NCI-H2029 treated with DMSO at 0.1 percent for 48 hours (cell line): ENCODE data around the gene XXYLT1.

Experiments used
- DNase-seq: peaks from one replicate; lab custom pipeline; 2025; lab: John Stamatoyannopoulos, UW

The XXYLT1 gene

DNA sequence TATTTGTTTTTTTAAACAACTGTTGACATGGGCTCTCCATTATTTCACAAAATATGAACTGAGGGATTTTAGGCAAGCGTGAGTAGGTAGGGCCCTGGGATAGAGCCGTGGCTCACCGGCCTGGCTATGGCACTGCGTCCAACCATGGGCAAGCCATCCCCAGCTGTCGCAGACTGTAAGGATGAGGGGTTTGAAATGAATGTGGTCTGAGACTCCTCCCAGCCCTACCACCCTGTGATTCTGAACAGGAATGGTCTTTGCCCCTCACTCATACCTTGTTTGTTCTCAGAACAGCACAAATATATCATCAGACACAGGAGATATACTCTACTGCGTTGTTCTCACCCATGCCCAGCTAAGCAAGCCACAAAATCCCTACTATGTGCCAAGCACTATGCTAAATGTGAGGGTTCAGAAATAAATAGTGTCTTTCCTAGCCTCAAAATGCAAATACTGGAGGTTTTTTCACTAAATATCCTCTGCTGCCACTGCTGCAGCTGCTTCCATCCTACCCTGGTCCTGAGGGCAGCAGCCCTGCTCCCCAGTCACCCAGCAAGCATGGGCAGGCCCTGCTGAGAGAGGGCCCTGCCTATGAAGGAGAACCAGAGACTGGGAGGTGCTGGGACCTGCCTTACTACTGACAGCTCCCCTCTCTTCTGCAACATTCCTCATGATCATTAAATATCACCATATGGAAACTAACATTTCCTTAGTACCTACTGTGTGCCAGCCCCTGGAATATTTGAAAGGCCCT, 102.8 kb downstream of the XXYLT1 start:
- no peak for DNase-seq

DNA sequence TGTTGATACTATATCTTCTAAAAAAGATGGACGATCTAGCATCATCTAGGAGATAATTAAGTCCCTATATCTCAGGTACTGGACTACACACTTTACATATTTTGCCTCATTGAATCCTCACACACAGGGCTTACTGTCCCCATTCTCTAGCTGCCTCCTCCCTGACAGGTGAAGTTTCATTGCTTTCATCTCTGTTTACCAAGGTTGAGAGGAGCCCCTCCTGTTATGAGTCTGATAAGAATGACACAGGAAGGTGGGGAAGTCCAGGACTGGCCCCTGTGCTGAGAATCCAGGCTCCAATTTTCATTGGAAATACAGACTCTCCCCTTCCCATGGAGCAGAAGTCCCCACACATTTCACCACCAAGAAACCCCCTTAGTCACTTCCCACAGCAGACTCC, 105.2 kb downstream of the XXYLT1 start:
- no peak for DNase-seq

DNA sequence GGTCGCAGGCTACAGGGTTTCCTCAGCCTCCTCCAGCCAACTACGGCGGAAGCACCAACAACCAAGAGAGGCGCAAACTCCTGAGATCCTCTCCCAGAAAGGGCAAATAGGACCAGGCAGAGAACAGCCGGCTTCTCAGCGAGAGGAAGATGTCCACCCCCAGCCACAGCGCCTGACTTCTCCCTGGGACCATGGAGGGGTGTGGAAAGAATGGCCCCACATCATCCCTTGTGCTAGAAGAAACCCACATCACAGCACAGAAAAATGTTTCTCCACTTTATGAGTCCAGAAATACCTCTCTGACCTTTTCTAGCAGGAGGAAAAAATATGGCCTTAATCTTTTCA, 105.7 kb downstream of the XXYLT1 start:
- no peak for DNase-seq

DNA sequence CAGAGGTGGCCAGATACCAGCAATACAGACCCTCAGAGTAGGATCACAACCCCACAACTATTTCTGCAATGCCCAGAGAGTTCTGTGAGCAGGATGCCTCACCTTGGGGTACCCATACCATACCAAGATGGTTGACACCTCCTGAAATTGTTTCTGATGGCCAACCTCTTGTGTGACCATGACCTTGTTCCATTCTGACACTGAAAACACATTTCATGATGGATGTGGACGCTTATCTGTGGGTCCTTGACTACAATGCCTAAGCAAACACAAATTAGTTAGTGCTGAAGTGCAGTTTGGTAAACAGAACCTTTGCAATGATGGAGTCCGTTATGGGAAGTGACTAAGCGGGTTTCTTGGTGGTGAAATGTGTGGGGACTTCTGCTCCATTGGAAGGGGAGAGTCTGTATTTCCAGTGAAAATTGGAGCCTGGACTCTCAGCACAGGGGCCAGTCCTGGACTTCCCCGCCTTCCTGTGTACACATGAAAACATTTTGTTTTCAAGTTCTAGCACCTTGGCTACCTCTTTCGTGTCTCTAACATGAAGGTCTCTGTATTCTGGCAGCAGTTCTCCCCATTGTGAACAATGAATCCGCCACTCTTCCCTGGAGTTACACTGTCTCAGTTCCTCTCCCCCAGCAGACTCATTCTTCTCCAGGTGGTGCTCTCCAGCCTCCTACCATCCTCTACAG, 106.2 kb downstream of the XXYLT1 start:
- DNase-seq: peak; percentile 42

- DNase-seq: no peak
These were observed 107.0 kb downstream of the XXYLT1 start for GRCh38 chr3:195163719-195164572.

- no peak for DNase-seq
These were observed 108.1 kb downstream of the XXYLT1 start for GRCh38 chr3:195162816-195163215.

- DNase-seq: no peak
These were observed 108.8 kb downstream of the XXYLT1 start for GRCh38 chr3:195162033-195162669.

- no peak for DNase-seq
These were observed 110.0 kb downstream of the XXYLT1 start for GRCh38 chr3:195160908-195161434.

DNA sequence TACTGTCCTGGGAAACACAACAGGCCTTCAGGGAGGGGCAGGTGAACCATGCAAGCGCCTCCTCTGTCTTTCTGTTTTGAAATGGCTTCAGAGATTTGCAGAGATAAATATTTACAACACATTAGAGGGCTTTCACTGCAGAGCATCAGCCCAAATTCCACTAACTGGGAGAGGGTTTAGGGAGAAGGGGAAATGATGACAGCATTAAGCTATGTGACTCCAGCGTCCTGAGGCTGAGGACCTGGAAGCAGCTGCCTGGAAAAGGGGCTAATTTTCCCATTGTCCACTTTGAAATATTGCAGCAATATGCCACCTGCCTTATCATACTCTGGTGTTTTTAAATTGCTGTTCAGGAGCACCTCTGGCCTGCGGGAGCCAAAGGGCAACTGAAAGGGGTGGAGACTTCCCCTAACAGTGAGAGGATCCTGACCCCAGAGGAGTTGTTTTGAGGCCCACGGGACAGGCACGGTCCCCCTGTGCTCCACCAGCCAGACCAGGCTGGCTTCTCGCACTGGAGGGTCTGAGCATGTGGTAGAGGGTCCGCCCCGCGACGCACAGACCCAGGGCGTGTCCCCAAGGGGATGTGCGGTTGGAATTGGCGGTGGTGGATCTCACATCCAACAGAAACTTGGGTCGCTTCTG, 110.6 kb downstream of the XXYLT1 start:
- no peak for DNase-seq

DNA sequence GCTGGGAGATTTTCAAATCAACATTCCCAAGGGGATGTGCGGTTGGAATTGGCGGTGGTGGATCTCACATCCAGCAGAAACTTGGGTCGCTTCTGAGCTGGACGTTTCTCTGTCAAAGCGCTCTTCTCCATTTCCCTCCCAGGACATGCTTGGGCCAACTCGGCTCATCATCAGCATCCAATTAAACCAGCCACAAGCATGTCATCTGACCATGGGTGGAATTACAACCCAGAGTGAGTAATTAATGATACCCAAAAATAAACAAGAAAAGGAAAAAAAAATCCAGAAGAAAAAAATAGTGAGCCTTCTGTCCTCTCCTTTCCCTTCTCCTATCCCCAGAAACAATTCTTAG, 111.2 kb downstream of the XXYLT1 start:
- DNase-seq: no peak

- DNase-seq: no peak
These were observed 111.7 kb downstream of the XXYLT1 start for GRCh38 chr3:195159117-195159813.

DNA sequence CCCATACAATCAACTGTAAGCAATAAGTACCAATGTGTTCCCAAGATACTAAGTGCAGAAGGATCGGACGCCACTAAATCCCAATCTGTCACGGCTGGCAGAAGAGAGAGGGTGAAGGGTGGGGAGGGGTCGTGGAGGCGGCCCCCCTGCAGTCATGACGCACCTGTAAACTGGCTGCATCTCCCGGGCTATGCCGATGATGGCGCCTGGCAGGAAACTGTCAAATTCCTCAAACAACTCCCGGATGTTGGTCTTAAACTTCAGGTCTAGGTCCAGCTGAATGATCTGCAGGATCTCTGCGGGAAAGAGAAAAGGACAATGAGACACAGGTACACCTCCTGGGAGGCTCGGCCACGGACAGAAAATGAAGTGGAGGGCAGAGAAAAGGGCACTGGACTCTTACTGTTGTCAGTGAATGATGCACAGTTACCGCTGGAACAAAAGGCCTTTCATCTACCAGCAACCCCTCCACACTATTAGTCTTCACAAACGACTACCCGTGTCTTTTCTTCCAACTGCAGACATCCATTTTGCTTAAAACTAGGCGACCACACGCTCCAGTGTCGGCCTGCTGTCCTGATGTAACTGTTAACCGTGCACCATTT, 114.6 kb downstream of the XXYLT1 start:
- no peak for DNase-seq

DNA sequence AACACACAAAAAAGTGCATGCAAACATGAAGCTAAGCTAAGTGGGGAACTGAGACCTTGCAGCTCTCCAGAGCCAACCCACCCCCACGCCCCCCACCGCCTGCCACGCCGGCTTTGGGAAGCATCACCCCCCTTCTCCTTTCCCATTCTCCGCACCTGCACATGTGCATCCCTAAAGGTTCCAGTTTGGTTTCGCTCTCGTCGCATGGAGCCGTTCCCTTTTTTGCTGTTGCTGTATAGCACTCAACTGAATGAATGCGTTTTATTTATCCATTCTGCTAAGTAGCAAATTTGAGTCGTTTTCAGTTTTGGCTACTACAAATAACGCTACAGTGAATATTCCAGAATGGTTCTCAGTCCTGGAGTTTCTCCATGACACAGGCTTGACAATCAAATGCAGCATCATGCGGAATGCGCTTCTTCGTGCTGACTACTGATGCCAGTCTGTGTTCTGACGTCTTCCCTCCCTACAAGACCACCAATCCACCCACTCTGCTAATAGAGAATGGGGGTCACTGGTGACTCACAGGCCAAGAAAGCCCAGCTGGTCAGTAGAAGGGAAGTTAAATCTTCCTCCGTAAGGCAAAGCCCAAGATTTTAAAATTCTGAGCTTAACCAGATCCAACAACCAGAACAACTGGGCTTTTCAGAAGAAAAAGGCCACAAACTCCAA, 115.3 kb downstream of the XXYLT1 start:
- DNase-seq: no peak

DNA sequence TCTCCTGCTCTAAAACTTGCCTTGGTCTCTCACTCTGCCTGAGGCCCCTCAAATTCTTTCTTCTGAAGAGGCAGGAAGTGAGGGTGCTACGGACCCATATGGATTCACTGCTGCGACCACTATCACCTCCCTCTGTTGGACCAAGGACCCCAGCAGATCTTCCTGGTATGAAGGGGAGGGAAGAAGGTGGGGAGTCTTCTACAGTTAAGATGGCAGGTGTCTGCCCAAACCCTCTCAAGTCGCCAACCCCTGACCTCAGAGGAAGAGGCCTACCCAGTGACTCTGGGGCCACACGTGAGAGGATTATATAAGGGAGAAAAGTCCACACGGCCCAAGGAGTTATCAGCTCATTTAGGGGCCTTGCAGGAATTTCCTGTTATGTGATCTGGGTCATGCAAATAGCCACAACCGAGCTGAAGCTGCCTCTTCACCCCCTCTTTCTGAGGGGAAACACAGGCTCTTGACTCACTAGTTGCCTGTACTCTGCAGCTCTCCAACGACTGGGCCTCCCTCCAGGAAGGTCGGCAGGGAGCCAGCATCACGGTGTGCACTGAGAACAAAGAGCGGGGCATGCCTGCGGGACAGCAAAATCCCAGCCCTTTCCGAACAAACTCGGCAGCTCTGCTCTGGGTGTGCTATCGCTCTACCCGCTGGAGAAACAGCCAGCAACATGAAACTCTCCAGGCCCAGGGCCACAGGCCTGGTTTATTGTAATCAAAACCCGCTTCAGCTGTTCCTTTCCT, 116.0 kb downstream of the XXYLT1 start:
- peak; percentile 89 for DNase-seq

- DNase-seq: no peak
These were observed 116.7 kb downstream of the XXYLT1 start for GRCh38 chr3:195154111-195154791.

DNA sequence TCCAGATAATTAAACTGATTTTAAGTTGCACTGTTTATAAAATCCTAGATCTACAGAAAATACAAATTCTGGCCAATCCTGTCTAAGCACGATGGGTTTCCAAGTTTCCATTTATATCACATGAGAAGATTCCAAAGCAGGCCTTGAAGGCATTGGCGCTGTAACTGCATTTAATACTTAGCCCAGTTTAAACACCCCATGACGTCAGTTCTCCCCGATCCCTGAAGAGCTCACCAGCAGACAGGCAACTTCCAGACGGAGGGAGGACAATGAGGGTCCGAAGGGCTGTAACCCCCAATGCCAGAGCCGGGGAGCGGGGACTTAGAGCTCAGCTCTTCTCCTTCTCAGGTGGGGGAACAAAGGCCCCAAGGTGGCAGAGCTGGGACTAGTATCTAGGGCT, 117.3 kb downstream of the XXYLT1 start:
- no peak for DNase-seq

DNA sequence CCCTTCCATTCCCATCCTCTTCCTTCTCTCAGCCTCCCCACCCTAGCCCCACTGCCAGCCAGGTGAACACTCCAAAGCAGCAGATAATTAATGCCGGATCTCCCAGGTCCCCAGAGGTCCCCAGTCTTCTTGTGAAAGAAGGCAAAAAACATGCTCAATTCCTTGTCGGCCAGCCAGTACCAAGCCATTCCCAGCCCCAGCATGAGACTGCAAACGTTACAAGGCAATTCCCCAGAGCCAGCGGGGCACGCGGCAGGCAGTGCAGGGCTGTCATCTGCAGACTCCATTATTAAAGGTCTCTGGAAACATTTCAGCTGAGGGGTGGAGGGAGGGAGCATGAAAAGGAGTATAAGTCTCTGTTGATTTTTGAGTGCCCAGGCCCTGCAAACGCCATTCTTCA, 117.8 kb downstream of the XXYLT1 start:
- DNase-seq: no peak

- DNase-seq: no peak
These were observed 119.0 kb downstream of the XXYLT1 start for GRCh38 chr3:195151866-195152541.
